ES-I3 (cell line): ENCODE data around the gene SUMO4.

Experiments used
- H3K36me3 ChIP-seq: 2 replicates; pipeline ENCODE4 v1.6.1; 2013; ENCODE audit warnings: mild to moderate bottlenecking, low read length, control low read depth, moderate library complexity; ENCODE audit not compliant: insufficient read depth
- H3K4me1 ChIP-seq: 2 replicates; pipeline ENCODE4 v1.6.1; 2013; ENCODE audit warnings: mild to moderate bottlenecking, control low read depth, low read length; ENCODE audit not compliant: insufficient read depth
- H3K9ac ChIP-seq: 2 replicates; pipeline ENCODE4 v1.6.1; 2013; ENCODE audit warnings: low read depth, mild to moderate bottlenecking, low read length, moderate library complexity
- H3K9me3 ChIP-seq: 2 replicates; pipeline ENCODE4 v1.6.1; 2013; ENCODE audit warnings: mild to moderate bottlenecking, low read length, moderate library complexity; ENCODE audit not compliant: control insufficient read depth, insufficient read depth

The SUMO4 gene

DNA sequence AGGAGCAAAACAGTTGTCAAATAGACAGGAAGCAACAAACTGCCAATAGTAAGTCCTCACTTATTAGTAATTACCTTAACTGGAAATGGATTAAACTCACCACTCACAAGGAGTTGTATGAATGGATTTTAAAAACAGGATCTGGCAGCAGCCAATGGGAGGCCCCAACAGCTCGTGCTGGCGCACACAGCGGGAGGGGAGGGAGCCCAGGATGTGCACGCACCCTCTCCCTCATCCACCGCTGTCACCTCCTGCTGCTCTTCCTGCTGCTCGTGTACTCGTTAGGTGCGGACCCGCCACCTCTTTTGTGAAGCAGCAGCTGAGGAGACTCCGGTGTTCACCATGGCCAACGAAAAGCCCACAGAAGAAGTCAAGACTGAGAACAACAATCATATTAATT lies at the start of gene SUMO4:
Gene SUMO4 (plus strand): TSS at position 213 of the 400 bp plus-strand sequence. CDS start 130 bp downstream, at position 343.
- H3K4me1 ChIP-seq = no peaks in the 10 kb centered on the region
- no peaks in the 10 kb centered on the region for H3K9me3 ChIP-seq
- H3K9ac ChIP-seq = no peak within 1 kb of the TSS
- peaks cover 12% of the 10 kb centered on the region; the same call in 1 of the 2 replicates for H3K36me3 ChIP-seq

DNA sequence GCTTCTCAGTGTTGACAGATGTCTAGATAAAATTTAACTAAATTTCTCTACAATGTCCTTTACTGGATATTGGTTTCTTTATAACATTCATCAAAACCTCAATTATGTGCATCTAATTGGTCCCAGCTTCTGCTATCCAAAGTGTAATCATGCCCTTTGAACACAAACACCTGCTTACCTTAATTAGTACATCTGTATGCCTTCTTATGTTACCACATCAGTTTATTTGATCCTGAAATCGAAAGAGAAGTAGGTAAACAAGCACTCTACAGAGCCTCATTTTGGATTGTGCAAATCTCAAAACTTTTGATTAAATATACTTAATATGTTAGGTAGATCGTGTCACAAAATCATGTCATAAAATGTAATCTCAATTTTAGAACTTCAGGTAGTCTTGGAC lies 46.1 kb upstream of the SUMO4 start:
- Histone ChIP-seq H3K9me3 (no peaks in the 10 kb centered on the region), H3K4me1 (peaks cover 7% of the 10 kb centered on the region; the same call in 1 of the 2 replicates), H3K9ac (no peak overlapping the region), H3K36me3 (no peaks in the 10 kb centered on the region)

DNA sequence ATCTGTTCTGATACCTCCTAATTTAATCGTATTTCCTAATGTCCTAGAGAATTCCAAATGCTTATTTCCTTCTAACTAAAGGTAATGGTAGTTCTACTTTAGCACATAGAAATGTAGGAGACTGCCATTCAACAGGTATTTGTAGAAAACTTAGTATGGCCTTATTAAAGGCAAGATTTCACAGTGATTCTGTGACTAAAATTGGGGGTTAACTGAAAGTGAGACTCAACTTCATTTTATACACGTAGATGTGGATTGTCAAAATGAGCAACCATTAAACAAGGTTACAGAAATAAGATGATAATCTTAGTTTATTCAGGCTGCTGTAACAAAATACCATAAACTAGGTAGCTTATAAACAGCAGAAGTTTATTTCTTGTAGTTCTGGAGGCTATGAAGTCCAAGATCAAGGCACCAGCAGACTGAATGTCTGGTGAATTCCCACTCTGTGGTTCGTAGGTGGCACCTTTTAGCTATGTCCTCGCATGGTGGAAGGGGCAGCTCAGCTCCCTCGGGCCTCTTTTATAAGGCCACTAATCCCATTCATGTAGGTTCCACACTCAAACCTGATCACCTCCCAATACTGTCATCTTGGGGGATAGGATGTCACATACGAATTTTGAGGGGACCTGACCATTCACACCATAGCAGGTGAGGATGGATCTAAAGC lies 43.8 kb upstream of the SUMO4 start:
- no peaks in the 10 kb centered on the region for H3K9me3 ChIP-seq
- H3K9ac ChIP-seq = no peak overlapping the region
- H3K4me1 ChIP-seq = peaks cover 7% of the 10 kb centered on the region; the same call in 1 of the 2 replicates
- no peaks in the 10 kb centered on the region for H3K36me3 ChIP-seq

DNA sequence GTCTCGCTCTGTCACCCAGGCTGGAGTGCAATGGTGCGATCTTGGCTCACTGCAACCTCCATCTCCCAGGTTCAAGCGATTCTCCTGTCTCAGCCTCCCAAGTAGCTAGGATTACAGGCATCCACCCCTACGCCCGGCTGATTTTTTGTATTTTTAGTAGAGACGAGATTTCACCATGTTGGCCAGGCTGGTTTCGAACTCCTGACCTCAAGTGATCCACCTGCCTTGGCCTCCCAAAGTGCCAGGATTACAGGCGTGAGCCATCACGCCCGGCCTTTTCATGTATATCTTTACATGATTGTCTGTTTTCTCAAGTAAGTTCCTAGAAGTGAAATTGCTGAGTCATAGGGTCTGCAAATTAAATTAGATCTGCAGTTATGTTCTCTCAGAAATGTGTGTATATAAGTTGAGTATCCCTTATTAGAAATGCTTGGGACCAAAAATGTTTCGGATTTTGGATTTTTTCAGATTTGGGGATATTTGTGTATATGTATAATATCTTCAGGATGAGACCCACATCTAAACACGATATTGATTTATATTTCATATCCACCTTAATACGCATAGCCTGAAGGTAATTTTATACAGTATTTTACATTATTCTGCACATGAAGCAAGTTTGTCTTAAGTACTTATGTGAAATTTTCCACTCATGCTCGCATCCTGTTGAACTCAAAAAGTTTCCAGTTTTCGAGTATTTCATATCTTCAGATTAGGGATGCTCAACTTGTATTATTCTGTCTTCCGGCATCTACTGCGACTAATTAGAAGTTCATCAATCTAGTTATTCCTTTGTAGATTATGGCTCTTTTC lies 42.1 kb upstream of the SUMO4 start:
- no peaks in the 10 kb centered on the region for H3K36me3 ChIP-seq
- no peak overlapping the region for H3K9ac ChIP-seq
- H3K9me3 ChIP-seq = no peaks in the 10 kb centered on the region
- H3K4me1 ChIP-seq = peaks cover 3% of the 10 kb centered on the region; the same call in 1 of the 2 replicates

DNA sequence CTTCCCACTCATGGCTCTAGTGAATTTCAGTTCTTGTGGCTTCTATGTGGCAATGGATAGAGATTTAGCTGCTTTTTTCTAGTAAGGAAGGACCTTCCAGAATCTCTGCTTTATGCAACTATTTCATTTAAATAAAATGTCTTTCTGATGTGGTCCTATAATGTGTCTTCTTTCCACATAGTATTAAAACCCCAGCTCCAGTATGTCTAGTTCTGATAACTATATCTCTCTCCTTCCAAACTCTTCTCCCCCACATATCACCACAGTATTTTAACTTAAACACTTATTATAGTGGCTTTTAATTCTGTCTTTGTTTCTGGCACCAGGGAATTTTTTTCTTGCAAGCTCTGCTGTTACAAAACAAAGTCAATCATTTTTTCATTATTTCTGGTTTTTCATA lies 40.6 kb upstream of the SUMO4 start:
- no peaks in the 10 kb centered on the region for H3K36me3 ChIP-seq
- no peaks in the 10 kb centered on the region; the same call in 1 of the 2 replicates for H3K4me1 ChIP-seq
- H3K9me3 ChIP-seq = no peaks in the 10 kb centered on the region
- no peak overlapping the region for H3K9ac ChIP-seq

DNA sequence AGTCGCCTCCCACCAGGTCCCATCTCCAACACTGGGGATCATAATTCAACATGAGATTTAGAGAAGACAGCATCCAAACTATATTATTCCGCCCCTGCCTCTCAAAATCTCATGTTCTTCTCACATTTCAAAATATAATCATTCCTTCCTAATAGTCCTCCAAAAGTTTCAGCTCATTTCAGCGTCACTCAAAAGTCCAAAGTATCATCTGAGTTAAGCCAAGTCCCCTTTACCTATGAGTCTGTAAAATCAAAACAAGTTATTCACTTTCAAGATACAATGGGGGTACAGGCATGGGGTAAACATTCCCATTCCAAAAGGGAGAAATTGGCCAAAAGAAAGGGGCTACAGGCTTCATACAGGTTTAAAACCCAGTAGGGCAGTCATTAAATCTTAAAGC lies 39.5 kb upstream of the SUMO4 start:
- H3K36me3 ChIP-seq = no peaks in the 10 kb centered on the region
- no peaks in the 10 kb centered on the region for H3K9me3 ChIP-seq
- no peaks in the 10 kb centered on the region; the same call in 1 of the 2 replicates for H3K4me1 ChIP-seq
- no peak overlapping the region for H3K9ac ChIP-seq

DNA sequence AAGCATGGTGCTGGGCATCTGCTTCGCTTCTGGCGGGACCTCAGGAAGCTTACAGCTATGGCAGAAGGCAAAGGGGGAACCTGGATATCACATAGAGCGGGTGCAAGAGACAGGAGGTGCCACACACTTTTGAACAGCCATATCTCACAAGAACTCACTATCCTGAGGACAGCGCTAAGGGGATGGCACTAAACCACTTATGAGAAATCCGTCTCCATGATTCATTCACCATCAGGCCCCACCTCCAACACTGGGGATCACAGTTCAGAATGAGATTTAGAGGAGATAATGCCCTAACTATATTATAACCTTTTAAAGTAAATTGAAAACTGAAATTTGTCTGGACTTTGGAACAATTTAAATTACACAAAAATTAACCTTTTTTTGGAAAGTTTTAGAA lies 37.8 kb upstream of the SUMO4 start:
- Histone ChIP-seq H3K36me3 (no peaks in the 10 kb centered on the region), H3K4me1 (no peaks in the 10 kb centered on the region), H3K9me3 (no peaks in the 10 kb centered on the region), H3K9ac (no peak overlapping the region)

DNA sequence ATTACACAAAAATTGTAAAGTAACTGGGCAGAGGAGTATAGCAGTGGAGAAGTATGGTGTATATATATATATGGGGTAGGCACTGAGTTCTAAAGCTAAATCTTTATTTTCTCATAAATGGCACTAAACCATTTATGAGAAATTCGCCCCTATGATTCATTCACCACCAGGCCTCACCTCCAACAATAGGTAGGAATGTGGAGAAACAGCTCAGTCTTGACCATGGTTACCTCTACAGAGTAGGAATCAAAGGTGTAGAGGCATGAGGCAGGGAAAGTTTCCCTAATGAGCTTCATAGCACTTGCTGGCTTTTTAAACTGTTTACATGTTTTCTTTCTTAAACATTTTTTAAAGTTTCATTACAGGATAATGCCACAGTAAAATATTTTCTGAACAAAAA lies 36.9 kb upstream of the SUMO4 start:
- H3K9ac ChIP-seq = no peak overlapping the region
- no peaks in the 10 kb centered on the region for H3K4me1 ChIP-seq
- no peaks in the 10 kb centered on the region for H3K36me3 ChIP-seq
- H3K9me3 ChIP-seq = no peaks in the 10 kb centered on the region

DNA sequence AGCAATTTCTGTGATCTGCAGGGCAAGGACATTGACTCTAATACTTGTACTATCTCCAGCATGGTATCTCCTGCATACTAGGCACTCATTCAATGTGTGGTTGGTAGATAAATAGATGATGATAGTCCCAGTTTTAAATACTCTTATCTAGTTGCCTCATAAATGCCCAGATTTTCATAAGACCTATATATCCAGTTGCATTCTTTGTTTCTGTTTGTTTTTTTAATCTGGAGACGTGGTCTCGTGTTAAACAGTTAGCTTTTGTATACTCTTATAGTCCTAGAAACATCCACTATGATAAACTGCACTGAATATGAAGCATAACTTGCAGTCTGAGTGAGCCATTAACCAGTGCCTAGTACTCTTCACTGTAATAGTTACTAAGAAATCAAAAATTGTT lies 35.5 kb upstream of the SUMO4 start:
- Histone ChIP-seq H3K36me3 (no peaks in the 10 kb centered on the region), H3K9me3 (no peaks in the 10 kb centered on the region)

DNA sequence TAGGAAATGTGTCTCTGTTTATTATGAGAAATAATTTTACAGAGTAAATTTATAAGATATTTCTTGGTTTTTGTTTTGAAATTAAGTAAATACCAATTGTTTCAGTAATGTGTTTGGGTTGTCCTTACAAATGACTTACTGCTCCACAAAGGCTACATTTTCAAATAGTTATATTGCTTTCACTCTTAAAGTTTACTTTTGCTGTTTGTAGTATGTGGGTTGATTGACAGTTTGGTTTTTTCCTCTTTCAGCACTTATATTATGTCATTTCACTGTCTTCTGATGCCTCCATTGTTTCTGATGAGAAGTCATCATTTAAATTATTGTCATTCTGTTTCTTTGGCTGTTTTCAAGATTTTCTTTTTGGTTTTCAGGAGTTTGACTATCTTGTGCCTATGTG lies 34.9 kb upstream of the SUMO4 start:
- H3K9ac ChIP-seq = no peak overlapping the region
- H3K36me3 ChIP-seq = no peaks in the 10 kb centered on the region
- H3K4me1 ChIP-seq = no peaks in the 10 kb centered on the region
- no peaks in the 10 kb centered on the region for H3K9me3 ChIP-seq

More for the DNA sequence above, 35.5 kb upstream of the SUMO4 start:
- no peak overlapping the region for H3K9ac ChIP-seq
- H3K4me1 ChIP-seq = no peaks in the 10 kb centered on the region

DNA sequence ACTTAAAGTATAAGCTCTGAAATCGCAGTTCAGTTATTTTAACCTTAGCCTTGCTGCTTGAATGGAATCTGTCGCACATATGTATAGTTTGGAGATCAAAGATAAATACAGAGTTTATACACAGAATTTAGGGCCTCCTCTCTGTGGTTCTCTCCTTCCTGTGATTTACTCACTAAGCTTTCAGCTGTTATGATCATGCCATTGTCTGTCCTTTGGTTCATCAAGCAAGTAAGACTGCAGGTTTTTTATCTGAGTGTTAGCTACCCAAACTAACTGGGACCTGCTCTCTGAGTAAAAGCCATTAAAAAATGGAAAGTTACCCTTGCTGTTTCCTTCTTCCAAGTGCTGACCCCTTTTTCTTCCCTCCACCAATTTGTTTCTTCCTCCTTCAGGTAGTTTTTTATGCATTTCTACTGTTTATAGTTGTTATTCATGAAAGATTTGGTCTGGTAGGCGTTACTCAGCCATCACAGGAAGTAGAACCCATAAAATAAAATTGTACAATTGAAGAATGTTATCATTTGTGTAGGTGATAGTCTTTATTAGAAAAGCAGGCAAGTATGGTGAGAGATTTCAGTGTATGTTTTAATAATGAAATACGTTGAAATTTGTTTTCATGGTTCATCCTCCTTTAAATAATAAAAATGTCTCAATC lies 33.7 kb upstream of the SUMO4 start:
- H3K4me1 ChIP-seq = no peaks in the 10 kb centered on the region
- H3K9ac ChIP-seq = no peak overlapping the region
- H3K9me3 ChIP-seq = no peaks in the 10 kb centered on the region
- H3K36me3 ChIP-seq = no peaks in the 10 kb centered on the region

DNA sequence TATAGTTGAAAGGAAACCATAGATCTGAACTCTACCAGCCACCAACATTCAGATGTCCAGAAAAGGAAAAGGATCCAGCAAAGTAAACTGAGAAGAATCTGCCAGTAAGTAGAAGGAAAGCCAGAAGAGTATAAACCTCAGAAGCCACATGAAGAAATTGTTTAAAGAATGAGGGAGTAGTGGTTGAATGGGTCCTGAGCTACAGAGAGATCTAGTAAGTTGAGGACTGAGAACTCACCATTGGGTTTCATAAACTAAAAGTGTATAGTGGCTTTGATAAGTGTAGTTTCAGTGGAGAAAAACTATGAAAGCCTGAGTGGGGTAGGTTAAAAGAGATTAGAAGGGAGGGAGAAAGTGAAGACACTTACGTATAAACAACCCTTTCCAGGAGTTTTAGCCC lies 32.0 kb upstream of the SUMO4 start:
- no peaks in the 10 kb centered on the region for H3K36me3 ChIP-seq
- no peaks in the 10 kb centered on the region for H3K9me3 ChIP-seq
- no peak overlapping the region for H3K9ac ChIP-seq
- H3K4me1 ChIP-seq = no peaks in the 10 kb centered on the region

DNA sequence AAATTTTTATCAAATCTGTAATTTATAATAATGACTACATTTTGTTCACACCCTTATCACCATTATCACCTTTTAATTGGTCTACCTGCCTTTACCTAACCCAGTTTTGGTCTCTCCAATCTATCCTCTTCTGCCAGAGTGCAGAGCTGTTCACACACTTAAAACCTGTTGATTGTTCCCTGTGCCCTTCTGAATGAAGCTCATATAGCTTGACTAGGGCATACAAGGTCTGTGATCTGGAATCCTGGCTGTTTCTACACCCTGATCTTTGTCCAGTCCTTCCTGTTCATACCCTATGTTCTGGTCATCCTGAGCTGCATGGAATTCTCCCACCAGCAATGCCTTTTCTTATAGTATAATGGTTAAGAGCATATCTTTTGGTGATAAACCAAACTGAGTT lies 28.9 kb upstream of the SUMO4 start:
- Histone ChIP-seq H3K36me3 (no peaks in the 10 kb centered on the region), H3K9ac (no peak overlapping the region), H3K4me1 (no peaks in the 10 kb centered on the region), H3K9me3 (no peaks in the 10 kb centered on the region)

DNA sequence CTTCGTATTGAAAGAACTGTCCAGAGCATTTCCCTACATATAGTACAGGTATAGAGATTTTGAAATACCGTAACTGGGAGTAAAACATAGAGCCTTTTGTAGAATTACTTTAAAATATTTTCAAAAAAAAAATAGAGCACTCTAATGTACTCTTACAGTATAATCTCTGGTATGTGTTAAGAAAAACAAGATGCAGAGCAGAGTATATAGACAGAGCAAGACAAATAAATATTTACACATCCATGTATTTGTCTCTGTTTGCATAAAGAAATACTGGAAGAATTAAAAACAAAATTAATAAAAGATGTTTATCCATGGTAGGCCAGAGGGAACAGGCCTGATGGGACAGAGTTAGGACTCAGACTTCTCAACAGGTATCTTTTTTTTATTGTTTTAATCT lies 28.0 kb upstream of the SUMO4 start:
- Histone ChIP-seq H3K9me3 (no peaks in the 10 kb centered on the region), H3K9ac (no peak overlapping the region), H3K4me1 (no peaks in the 10 kb centered on the region), H3K36me3 (no peaks in the 10 kb centered on the region)

DNA sequence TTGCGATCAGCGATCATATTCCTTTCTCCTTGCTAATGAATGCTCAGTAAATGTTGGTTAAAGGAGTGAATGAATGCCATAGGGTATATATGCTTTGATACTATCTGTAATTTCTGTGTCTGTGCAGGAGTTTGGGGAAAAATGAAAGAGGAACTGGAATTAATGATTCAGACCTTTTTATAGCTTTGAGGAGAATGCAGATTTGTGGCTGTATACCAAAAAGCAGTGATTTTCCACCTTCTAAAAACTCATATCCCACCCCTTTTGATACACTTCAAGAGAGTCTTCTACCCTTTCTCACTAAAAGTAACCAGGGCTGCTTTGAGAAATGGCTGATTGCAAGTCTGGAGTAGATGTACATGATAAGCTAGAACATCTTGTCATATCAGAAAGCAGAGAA lies 26.6 kb upstream of the SUMO4 start:
- Histone ChIP-seq H3K36me3 (peaks cover 7% of the 10 kb centered on the region), H3K9ac (no peak overlapping the region), H3K4me1 (no peaks in the 10 kb centered on the region), H3K9me3 (no peaks in the 10 kb centered on the region)
